GM12878 (cell line): ENCODE results near the gene SORBS1. TPM values are rescaled to one million over a fixed set of nuclear protein-coding genes. Genes with fewer than 3 reads are reported as not detected.

Experiments
- ATAC-seq: fragments of 200-7000 bp; cut with Tn5 transposase; 3 replicates; pipeline ENCODE4 v1.9.1; 2020; ENCODE audit warnings: mild to moderate bottlenecking, moderate library complexity
- BruUV-seq: library from RNA; stranded (reverse); fragments of 400-500 nt; replicated peaks from 2 replicates; lab custom pipeline; 2021; lab: Mats Ljungman, UMichigan
- CTCF ChIA-PET: fragments of 300-600 bp; sonication (Branson Sonifier 250); formaldehyde crosslinking; extraction: SDS; loops from one replicate; lab custom pipeline; 2021; ENCODE audit warnings: inconsistent platforms; lab: Yijun Ruan, JAX
- POLR2A ChIA-PET: fragments of 350-600 bp; formaldehyde crosslinking; extraction: SDS; loops from one replicate; lab custom pipeline; 2021; ENCODE audit warnings: inconsistent platforms; lab: Charles Lee
- RAD21 ChIA-PET: fragments of 300-600 bp; sonication (Branson Sonifier 250); formaldehyde crosslinking; loops from one replicate; lab custom pipeline; 2023; ENCODE audit warnings: antibody characterized with exemption; ENCODE audit not compliant: unreplicated experiment; lab: Charles Lee
- SMC1A ChIA-PET: fragments of 300-600 bp; sonication (Branson Sonifier 250); formaldehyde crosslinking; loops from one replicate; lab custom pipeline; 2023; ENCODE audit not compliant: unreplicated experiment, uncharacterized antibody; lab: Charles Lee
- DNase-seq: peaks from one replicate; pipeline ENCODE4 v3.0.0-alpha.2; 2011; ENCODE audit warnings: low read depth, low spot score
- FAIRE-seq: peaks from 3 replicates; lab custom pipeline; 2011; peaks lifted over from hg19 to GRCh38; lab: Jason Lieb, UNC
- H2AFZ ChIP-seq: 2 replicates; pipeline ENCODE4 v1.6.0; 2011; ENCODE audit warnings: low read depth, low read length, control low read depth; ENCODE audit not compliant: control insufficient read depth
- H3K27ac ChIP-seq: 2 replicates; pipeline ENCODE4 v1.5.1; 2011; ENCODE audit warnings: control low read depth; ENCODE audit not compliant: control insufficient read depth, insufficient read depth
- H3K27me3 ChIP-seq, 2 experiments: replicated peaks in 1 of 2; 2 replicates each; pipeline versions ENCODE4 v1.6.0 to v1.6.1; 2011; ENCODE audit warnings: low read length in 1 of 2; ENCODE audit not compliant: control insufficient read depth in 2 of 2, insufficient read depth in 2 of 2
- H3K36me3 ChIP-seq, 2 experiments: 2 replicates each; pipeline ENCODE4 v1.5.1; 2011; ENCODE audit warnings: low read length in 1 of 2; ENCODE audit not compliant: control insufficient read depth in 2 of 2, insufficient read depth in 2 of 2
- H3K4me1 ChIP-seq: 2 replicates; pipeline ENCODE4 v1.6.1; 2011; ENCODE audit warnings: mild to moderate bottlenecking, low read length, moderate library complexity, mixed read lengths; ENCODE audit not compliant: control insufficient read depth, insufficient read depth
- H3K4me2 ChIP-seq: 2 replicates; pipeline ENCODE4 v1.6.0; 2011; ENCODE audit warnings: control low read depth; ENCODE audit not compliant: control insufficient read depth, insufficient read depth
- H3K4me3 ChIP-seq: fragments of 200-600 bp; sonication (generic); 2 replicates; pipeline ENCODE4 v1.5.1; 2016
- H3K79me2 ChIP-seq: 2 replicates; pipeline ENCODE4 v1.6.0; 2011; ENCODE audit warnings: low read length; ENCODE audit not compliant: control insufficient read depth, insufficient read depth
- H3K9ac ChIP-seq: 2 replicates; pipeline ENCODE4 v1.8.0; 2011; ENCODE audit warnings: low read length, control low read depth, mixed read lengths; ENCODE audit not compliant: control insufficient read depth, insufficient read depth
- H3K9me3 ChIP-seq: replicated peaks from 3 replicates; pipeline ENCODE4 v1.5.1; 2011; ENCODE audit warnings: mild to moderate bottlenecking, low read length; ENCODE audit not compliant: control insufficient read depth, insufficient read depth
- H4K20me1 ChIP-seq: 2 replicates; pipeline ENCODE4 v1.6.0; 2011; ENCODE audit not compliant: control insufficient read depth, insufficient read depth
- EGR1 ChIP-seq, 2 experiments: IDR thresholded peaks; 1 replicate in 1 of 2; 2 replicates in 1 of 2; pipeline ENCODE4 v1.6.1; 2011 to 2012; ENCODE audit warnings: low read depth in 2 of 2, low read length in 2 of 2, borderline replicate concordance in 1 of 2, mild to moderate bottlenecking in 1 of 2, moderate library complexity in 1 of 2
- ESRRA ChIP-seq: IDR thresholded peaks from 2 replicates; pipeline ENCODE4 v1.6.1; 2012; ENCODE audit warnings: mild to moderate bottlenecking, low read length, improper control_type of control experiment
- ETV6 ChIP-seq, 2 experiments: fragments of 450-650 bp in 1 of 2; IDR thresholded peaks in 1 of 2; conservative IDR thresholded peaks in 1 of 2; 2 replicates each; pipeline ENCODE4 v1.6.1; 2014; ENCODE audit warnings: antibody characterized with exemption in 1 of 2, borderline replicate concordance in 1 of 2, low read depth in 1 of 2, mild to moderate bottlenecking in 1 of 2, moderate library complexity in 1 of 2
- KAT2A ChIP-seq: conservative IDR thresholded peaks from 2 replicates; pipeline ENCODE4 v1.6.1; 2011; ENCODE audit warnings: low read depth, low read length; ENCODE audit not compliant: control insufficient read depth
- MYB ChIP-seq: fragments of 150-350 bp; IDR thresholded peaks from 2 replicates; pipeline ENCODE4 v1.6.1; 2014; ENCODE audit warnings: mild to moderate bottlenecking, low read depth, low read length, borderline replicate concordance
- NR2C1 ChIP-seq: fragments of 450-650 bp; IDR thresholded peaks from 2 replicates; pipeline ENCODE4 v1.6.1; 2017; ENCODE audit warnings: antibody characterized with exemption, mild to moderate bottlenecking, moderate library complexity
- PML ChIP-seq: IDR thresholded peaks from 2 replicates; pipeline ENCODE4 v1.6.1; 2012; ENCODE audit warnings: low read length, inconsistent platforms
- RCOR1 ChIP-seq: conservative IDR thresholded peaks from 2 replicates; pipeline ENCODE4 v1.6.1; 2012; ENCODE audit warnings: low read depth, low read length, improper control_type of control experiment
- RELA ChIP-seq: fragments of 450-650 bp; IDR thresholded peaks from 2 replicates; pipeline ENCODE4 v1.8.0; 2014; ENCODE audit warnings: borderline replicate concordance; ENCODE audit not compliant: partially characterized antibody
- TCF12 ChIP-seq: IDR thresholded peaks from 2 replicates; pipeline ENCODE4 v1.6.1; 2011; ENCODE audit warnings: low read depth, mild to moderate bottlenecking, low read length
- TCF7 ChIP-seq: IDR thresholded peaks from 2 replicates; pipeline ENCODE4 v1.6.1; 2014; ENCODE audit warnings: antibody characterized with exemption, borderline replicate concordance
- ZBED1 ChIP-seq: IDR thresholded peaks from 2 replicates; pipeline ENCODE4 v1.6.1; 2016; ENCODE audit warnings: borderline replicate concordance
- WGBS: methylation state at CpG from one replicate; pipeline ENCODE4 v1.1.6; 2016; ENCODE audit warnings: low lambda C conversion rate; ENCODE audit not compliant: insufficient replicate concordance, insufficient coverage; ENCODE audit errors: missing lambda C conversion rate; 5-methylcytosine and 5-hydroxymethylcytosine counted together
- in situ Hi-C: fragments of 300-500 bp; cut with MboI; formaldehyde crosslinking; loops from 9 replicates; pipeline ENCODE4 v1.14.3; 2018; ENCODE audit warnings: mixed read lengths
- intact Hi-C: fragments of 100-400 bp; cut with micrococcal nuclease; formaldehyde crosslinking; loops from one replicate; pipeline ENCODE4 v1.14.2; 2022; ENCODE audit not compliant: unreplicated experiment
- polyA plus RNA-seq, 11 experiments: library from polyadenylated mRNA; depleted of rRNA in 4 of 11; unstranded in 6 of 11; stranded (reverse) in 5 of 11; fragments of >200 nt; fragmentation: Nextera tagmentation in 4 of 11; fragmentation: Illumina TruSeq in 1 of 11; extraction: Ambion mirVana in 4 of 11; extraction: Trizol in 1 of 11; gene quantifications; 1 replicate in 1 of 11; 2 replicates in 10 of 11; pipeline versions ENCODE4 v1.2.1 to v1.2.3, GENCODE V29; 2011 to 2016; ENCODE audit warnings: inconsistent platforms in 2 of 11, missing spikeins in 2 of 11, low read depth in 1 of 11
- total RNA-seq, 4 experiments: library from RNA; depleted of rRNA in 3 of 4; stranded (reverse); fragments of >200 nt in 3 of 4; fragmentation: Illumina TruSeq in 1 of 4; extraction: Trizol in 1 of 4; gene quantifications; 2 replicates each; pipeline versions ENCODE4 v1.2.1 to v1.2.3, GENCODE V29; 2013 to 2021
- TF ChIP-seq, protein P1 (sequence below): IDR thresholded peaks from 2 replicates; pipeline ENCODE4 v1.6.1; 2011; ENCODE audit warnings: borderline replicate concordance, low read depth, mild to moderate bottlenecking, moderate library complexity, low read length; ENCODE audit not compliant: insufficient read depth, poor library complexity, severe bottlenecking
- TF ChIP-seq, protein P2 (sequence below): IDR thresholded peaks from 2 replicates; pipeline ENCODE4 v1.6.1; 2012; ENCODE audit warnings: low read depth, low read length, improper control_type of control experiment

The SORBS1 gene
- total and polyA plus RNA-seq, 10 of the 15 experiments (the other 5 are each of a cell fraction or from before 2014, with no cell fraction given) = 0.13 to 0.75 (median 0.39) TPM

DNA sequence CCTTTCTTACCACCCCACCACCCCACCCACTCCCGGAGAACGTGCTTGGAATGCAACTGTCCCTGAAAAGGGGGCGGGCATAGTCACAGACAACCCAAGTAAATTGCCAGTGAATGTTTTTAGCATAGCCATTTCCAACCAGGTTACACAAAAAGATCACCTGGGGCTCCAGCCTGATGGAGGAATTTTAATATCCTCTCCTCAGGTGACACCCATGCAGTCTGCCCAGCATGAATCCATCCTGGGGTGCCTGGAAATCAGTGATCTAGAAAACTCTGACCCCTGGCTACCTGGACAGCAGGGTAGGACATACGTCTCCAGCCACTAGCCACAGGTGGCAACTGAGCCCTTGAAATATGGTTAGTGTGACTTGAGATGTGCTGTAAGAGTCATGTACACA is 61.1 kb downstream of the SORBS1 start (continued):
- TF ChIP-seq NR2C1 (no peak), ETV6 (conservative IDR thresholded peaks at IDR 0.05 in 1 of 2, IDR thresholded peaks at IDR 0.05 in 1 of 2; ENCODE audit: borderline replicate concordance in 1 of 2, low read depth in 1 of 2) (no peak)

DNA sequence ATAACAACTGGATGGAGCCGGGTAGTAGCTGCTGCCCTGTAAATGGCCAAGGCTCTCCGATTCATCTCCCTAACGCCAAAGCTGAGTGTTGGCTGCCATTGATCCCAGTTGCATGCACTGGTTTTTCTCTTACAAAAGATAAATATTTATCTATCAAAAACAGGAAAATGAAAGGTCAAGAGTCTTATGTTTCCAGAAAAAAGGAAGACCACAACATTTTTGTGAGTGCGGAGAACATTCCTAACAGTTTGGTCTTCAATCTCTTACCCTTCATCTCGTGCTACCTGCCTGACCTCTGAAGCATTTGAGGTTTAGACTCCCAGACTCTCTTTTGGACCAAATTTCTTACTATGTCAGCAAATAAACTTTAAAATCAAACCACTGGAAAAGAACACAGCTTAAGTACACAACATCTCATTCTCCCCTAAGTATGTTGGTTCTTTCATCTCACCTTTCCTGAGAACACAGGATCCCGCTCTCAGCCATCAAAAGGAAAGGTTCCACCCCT is 61.6 kb downstream of the SORBS1 start:
- ATAC-seq (no peak), DNase-seq (no peak), FAIRE-seq (no peak)
- SMC1A ChIA-PET = no interaction called here
- no peak overlapping the region for H2AFZ ChIP-seq
- H3K4me2 ChIP-seq = no peak overlapping the region
- RAD21 ChIA-PET = no interaction called here
- H3K9me3 ChIP-seq = no peaks in the 10 kb centered on the region
- no peaks in the 10 kb centered on the region for H4K20me1 ChIP-seq
- intact Hi-C loops = no loop called here
- in situ Hi-C loops = no loop called here
- H3K4me1 ChIP-seq = no peaks in the 10 kb centered on the region
- no TSS peak for BruUV-seq
- POLR2A ChIA-PET = no interaction called here
- no peak overlapping the region for H3K27ac ChIP-seq
- no peaks in the 10 kb centered on the region for H3K36me3 ChIP-seq
- H3K4me3 ChIP-seq = no peak overlapping the region
- no peak overlapping the region for H3K9ac ChIP-seq
- CTCF ChIA-PET = no interaction called here
- WGBS = 62% methylated on average over 6 of the region's 6 CpGs
- TF ChIP-seq KAT2A = no peak
- no peak for TF ChIP-seq ZBED1
- no peak for TF ChIP-seq RELA
- TF ChIP-seq ESRRA = no peak
- no peak for TF ChIP-seq MYB
- TF ChIP-seq RCOR1 = no peak
- TF ChIP-seq, protein P1, sequence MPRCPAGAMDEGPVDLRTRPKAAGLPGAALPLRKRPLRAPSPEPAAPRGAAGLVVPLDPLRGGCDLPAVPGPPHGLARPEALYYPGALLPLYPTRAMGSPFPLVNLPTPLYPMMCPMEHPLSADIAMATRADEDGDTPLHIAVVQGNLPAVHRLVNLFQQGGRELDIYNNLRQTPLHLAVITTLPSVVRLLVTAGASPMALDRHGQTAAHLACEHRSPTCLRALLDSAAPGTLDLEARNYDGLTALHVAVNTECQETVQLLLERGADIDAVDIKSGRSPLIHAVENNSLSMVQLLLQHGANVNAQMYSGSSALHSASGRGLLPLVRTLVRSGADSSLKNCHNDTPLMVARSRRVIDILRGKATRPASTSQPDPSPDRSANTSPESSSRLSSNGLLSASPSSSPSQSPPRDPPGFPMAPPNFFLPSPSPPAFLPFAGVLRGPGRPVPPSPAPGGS = no peak
- TF ChIP-seq TCF12 = no peak
- TF ChIP-seq, protein P2, sequence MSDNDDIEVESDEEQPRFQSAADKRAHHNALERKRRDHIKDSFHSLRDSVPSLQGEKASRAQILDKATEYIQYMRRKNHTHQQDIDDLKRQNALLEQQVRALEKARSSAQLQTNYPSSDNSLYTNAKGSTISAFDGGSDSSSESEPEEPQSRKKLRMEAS = no peak
- TF ChIP-seq TCF7 = no peak
- no peak for TF ChIP-seq PML
- no peak for TF ChIP-seq EGR1 (IDR thresholded peaks at IDR 0.05; ENCODE audit: borderline replicate concordance in 1 of 2, low read depth in 2 of 2, low read length in 2 of 2)
- H3K27me3 ChIP-seq = peaks cover 0 to 3% of the 10 kb centered on the region in 2 experiments; a peak in 1 of 4 replicates
- H3K79me2 ChIP-seq = no peaks in the 10 kb centered on the region
